GM18511 (cell line): ENCODE data around the gene ABCC8.

Experiments used
- ATAC-seq: cut with Tn5 transposase; IDR thresholded peaks from one replicate; pipeline ENCODE4 v1.9.1; 2021; ENCODE audit warnings: mild to moderate bottlenecking, moderate library complexity; ENCODE audit not compliant: unreplicated experiment

ABCC8 gene

DNA sequence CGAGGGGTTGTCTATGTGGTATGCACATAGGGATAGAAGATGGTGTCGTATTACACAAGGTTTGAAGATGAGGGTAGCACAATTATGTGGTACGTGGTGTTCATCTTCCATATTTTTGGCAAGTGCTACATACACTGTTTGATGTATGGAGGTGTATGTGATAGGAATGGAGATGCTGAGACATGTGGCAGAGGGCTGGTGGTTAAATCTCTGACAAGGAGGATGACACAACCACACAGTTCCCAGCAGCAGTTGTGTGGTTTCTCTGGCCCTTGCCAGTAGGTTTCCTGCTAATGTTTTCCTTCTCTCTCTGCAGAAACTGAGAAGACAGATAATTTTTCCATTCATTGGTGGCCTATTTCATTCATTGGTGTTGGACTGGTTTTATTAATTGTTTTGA is 108.1 kb downstream of the ABCC8 start:
- no peak for ATAC-seq

DNA sequence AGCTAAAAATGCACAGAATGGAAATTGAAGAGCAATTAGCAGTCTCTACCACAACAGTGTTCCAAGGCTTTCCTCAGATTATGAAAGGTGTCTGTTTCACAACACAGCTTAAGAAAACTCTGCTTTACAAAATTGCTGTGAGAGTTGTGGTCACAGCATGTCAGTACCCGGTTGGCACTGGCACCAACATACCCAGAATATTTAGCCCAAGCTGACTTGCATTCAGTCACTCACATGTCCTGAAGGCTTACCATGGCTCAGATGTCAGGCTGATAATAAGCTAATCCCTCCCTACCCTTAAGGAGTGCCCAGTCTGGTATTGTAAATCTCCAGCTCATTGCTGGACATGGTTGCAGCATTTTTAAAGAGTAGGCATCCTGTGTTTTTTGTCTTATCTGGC is 110.2 kb downstream of the ABCC8 start:
- ATAC-seq, result no peak

DNA sequence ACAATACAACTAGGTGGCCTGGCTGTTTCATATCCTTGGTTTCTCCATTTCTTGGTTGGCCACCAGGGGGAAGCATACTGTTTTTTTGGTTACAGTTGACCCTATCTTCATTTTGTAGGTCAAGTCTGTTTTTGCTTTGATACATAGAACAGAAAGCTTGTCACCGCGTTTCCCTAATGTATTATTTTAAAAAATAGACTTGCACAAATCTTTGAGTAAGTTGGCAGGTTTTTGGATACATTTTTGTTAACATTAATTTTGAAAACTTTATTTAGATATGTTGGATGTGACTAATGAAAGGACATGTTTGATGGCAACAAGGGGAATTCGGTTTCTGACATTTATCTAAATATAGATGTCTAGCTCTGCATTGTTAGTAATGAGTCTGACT is 122.0 kb downstream of the ABCC8 start:
- peak; percentile 49 for ATAC-seq

DNA sequence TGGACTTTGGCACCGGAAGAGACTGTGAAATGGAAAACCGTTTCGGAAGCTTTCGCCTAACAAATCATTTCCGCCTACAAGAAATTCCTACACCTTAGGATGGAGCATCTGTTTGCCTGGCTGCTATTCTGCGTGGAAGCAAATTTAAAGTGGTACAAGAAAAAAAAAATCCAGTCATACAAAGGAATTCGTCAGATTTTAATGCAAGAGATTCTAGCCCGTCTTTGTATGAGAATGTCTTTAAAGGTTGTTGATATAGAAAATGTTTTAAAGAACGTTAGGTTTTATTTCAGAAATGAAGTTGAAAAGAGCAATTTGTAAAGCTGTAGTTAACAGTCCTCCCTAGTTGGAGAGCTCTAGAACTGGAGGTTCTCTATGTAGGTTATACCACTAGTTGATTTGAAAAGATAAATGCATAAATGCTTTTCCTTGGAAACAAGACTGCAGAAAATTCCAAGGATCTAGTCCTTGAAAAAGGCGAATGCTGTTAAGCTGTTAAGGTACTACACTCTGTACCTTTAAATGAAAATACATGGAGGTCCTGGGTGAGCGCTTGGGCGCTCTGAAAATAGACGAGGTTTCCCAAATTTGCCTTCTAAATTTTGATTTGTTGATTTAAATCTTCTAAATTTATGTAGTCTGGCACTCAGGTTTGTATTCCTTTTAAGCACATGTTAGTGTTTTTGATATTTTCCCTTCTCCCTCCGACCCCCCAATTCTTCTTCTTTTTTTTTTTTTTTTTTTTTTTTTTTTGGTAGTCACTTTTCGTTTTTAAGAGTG is 122.6 kb downstream of the ABCC8 start:
- ATAC-seq, result no peak

DNA sequence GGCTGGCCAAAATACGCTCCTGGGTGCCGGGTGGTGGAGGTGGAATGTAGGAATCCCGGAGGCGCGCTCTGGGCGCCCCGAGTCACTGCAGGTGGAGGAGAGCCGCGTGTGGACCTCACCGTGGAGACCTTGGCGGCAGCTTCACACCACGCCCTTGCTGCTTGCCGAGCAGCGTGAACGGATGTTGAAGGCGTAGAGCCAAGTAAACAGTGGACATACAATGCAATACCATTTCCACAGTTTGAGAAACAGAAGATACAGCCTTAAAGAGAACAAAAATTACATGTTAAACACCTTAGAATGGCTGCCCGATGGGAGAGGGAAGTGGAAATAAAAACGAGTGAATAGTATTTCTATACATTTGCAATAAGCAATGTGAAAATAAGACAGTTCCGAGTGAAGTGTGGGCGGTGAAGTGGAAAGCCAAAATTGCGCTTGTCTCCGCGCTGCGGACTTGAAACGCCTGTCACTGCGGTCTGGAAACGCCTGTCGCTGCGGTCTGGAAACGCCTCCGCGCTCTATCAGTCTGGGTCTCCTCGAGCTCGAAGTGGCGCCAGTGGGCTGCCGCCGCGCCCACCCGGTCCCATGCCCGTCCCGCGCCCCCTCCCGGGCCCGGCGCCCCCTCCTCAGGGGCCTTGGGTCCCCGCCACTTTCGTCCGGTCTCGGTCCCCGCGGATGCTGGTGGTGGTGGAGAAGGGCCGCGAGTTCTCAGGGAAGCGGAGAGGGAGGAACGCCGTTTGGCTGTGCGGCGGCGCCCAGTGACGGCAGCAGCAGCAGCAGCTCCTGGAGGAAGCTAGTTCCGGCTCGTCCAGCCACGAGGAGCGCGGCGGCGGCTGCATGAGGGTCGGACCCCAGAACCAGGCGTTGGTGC is 123.5 kb downstream of the ABCC8 start:
- peak; percentile 55 for ATAC-seq

DNA sequence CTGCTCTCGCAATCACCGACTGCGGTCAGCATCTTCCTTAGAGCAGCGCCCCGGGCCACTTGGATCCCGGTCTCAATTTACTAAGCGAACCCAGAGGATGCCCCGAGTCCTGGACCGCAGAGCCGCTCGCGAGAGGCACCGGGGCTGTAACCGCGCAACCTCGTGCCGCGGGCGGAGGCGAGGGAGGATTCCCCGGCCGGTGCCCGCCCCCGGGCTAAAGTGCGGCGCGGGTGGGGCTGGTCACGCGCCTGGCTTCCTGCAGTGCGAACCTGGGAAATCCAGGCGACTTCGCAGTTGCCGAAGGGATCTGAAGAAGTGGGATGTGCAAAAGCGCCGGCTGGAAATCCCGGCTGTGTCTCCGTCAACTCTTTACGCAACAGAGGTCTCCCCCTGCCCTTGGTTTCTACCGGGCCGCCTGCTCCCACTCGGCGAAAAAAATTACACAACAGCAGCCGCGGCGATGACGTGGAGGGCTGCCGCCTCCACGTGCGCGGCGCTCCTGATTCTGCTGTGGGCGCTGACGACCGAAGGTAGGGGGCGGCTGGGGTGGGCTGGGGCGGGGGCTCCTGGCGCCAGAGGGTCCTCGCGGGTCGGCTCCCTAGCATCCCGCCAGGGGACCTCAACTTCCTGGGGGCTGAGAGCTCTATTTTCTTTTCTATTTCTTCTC is 125.0 kb downstream of the ABCC8 start, which contains the start of gene NCR3LG1:
Gene NCR3LG1, plus strand, starts transcription at position 291 of the 667 bp plus-strand sequence. Its CDS starts 170 bp downstream, at position 461.
- peak; percentile 36 for ATAC-seq

DNA sequence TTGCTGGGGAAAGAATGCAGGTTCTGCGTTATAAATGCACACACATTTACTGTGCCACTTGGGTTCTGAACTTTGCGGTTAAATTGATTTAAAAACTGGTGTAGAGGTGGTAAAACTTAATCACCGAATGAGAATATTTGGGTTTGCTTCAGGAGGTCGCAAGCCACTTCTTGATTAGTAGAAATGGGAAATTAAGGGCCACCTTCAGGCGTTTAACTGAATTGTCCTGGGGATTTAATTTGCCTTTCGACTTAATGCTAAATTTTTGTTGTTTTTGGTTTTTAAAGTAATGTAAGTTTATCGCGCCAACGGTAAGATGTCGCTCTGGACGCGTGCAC is 125.5 kb downstream of the ABCC8 start:
- no peak for ATAC-seq

DNA sequence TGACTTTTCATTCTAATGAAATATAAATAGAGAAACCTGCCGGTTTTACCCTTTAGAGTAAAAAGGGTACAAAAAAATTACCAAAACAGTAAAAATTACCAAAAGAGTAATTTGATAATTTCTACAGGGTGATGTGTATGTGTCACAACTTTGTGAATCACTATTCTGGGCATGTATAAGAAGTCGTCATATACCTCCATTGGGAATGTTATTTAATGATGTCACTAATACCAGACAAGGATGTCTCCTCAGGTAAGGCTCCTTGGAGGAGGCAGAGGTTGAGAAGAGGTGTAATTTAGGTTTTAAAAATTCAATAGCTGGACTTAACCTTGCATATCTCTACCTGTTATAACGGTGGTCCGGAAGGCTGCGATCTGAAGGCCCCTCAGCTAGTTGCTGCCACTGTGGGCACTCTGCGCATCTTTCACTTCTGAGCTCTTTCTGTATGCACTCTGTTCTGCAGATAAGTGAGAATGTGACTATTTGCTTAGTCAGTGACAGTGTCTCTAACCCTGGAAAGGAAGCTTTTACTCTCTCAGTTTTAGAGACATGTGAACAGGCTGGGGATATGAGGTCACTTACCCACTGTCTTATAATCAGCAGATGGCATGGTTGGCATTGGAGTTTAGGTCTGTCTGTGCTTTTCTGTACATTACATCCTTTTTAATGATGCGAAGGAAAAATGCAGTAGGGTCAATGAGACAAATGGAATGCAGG is 126.0 kb downstream of the ABCC8 start:
- ATAC-seq, result no peak

DNA sequence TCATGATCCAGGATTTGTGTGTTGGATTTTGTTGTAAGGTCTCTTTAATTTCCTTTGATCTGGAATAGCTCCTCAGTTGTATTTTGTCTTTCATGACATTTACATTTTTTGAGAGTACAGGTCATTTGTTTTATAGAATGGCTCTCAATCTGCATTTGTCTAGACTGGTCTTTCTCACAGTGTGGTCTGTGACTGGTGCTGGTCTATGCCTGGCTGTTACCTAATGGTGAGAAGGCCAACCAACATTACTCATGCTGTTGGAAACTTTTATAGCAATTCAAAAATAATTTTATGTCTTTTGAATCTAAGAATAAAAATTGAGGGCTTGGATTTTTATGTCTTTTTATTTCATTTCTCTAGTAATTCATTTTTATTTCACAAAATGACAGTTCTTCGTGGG is 129.0 kb downstream of the ABCC8 start:
- ATAC-seq, result no peak

DNA sequence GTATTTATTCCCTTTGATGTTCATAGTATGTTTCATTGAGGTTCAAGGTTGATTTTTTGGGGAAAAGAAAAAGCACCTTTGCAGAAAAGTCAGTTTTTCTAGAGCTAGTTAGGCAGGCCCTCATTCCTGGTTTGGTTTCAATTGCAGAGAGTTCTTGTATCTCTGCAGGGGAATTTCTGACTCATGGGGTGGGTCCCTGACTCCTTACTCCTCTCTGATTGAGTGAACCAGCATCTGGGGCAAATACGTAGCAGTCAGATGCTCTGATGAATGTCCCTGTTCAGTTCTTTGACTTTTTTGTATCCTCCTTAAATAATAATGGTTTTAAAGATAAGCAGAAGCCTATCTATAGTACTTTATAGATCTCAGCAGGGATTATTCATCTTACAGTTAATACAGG is 132.7 kb downstream of the ABCC8 start:
- no peak for ATAC-seq

DNA sequence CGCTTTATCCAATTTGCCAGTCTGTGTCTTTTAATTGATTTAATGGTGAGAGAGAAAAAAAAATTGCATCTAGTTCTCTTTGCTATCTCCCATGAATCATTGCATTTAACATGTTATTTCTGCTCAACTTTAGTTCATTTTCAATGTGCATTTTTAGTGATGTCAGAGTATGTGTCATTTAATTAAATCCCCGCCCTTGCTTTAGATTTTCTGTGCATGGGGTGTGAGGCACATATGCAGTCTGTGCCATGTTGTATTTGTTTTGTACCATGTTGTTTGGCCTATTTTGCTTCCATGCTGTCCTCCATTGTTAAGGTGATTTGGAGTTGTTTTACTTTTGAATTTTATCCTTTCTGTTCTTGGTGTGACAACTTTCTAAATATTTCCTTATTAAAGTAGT is 133.4 kb downstream of the ABCC8 start:
- ATAC-seq, result no peak
